ENCODE data around the gene CLDN34. TPM values are rescaled to one million over a fixed set of nuclear protein-coding genes. Genes with fewer than 3 reads are reported as not detected.

The CLDN34 gene
- total and polyA plus RNA-seq, 2 experiments from 2014 or later, result not detected

DNA sequence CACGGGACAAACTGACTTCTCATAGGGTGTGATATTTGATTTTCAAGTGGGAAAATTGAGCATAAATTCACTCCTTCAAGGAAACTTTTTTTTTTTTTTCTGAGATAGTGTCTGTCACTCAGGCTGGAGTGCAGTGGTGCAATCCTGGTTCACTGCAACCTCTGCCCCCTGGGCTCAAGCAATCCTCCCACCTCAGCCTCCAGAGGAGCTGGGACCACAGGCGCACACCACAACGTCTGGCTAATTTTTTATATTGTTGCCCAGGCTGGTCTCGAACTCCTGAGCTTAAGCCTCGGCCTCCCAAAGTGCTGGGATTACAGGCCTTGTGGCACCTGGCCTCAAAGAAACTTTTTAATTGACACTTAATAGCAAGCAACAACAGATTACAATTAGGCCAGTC lies 13.8 kb downstream of the CLDN34 start:
- Histone ChIP-seq H3K27ac (ENCODE audit: low read depth) (no peak overlapping the region), H3K27me3 (ENCODE audit: insufficient read depth) (no peaks in the 10 kb centered on the region), H3K9me2 (ENCODE audit: insufficient read depth) (no peaks in the 10 kb centered on the region), H4K20me1 (replicated peaks; ENCODE audit: insufficient read depth) (no peaks in the 10 kb centered on the region), H3K36me3 (ENCODE audit: insufficient read depth) (no peaks in the 10 kb centered on the region), H2AFZ (no peak overlapping the region), H3K79me2 (replicated peaks; ENCODE audit: insufficient read depth) (no peaks in the 10 kb centered on the region), H3K4me3 (no peak overlapping the region), H3K4me1 (ENCODE audit: insufficient read depth) (peaks cover 8% of the 10 kb centered on the region), H3F3A (replicated peaks; ENCODE audit: low read depth) (no peaks in the 10 kb centered on the region), H3K4me2 (no peak overlapping the region)
- TF ChIP-seq EZH2 (IDR thresholded peaks at IDR 0.05; ENCODE audit: low read depth, unreplicated experiment), result no peak
- Mint-ChIP-seq H3K27me3 (ENCODE audit: insufficient read depth, low read depth, poor library complexity) (no peaks in the 10 kb centered on the region), H3K27ac (no peak overlapping the region), H3K36me3 (ENCODE audit: low read depth) (no peaks in the 10 kb centered on the region; the same call in 1 of the 3 replicates), H3K9me3 (peaks cover 7% of the 10 kb centered on the region; the same call in 2 of the 3 replicates), H3K4me1 (peaks cover 19% of the 10 kb centered on the region; the same call in 2 of the 3 replicates), H3K4me3 (no peak overlapping the region)
- ATAC-seq (no peak), DNase-seq (ENCODE audit: low spot score) (no peak)

DNA sequence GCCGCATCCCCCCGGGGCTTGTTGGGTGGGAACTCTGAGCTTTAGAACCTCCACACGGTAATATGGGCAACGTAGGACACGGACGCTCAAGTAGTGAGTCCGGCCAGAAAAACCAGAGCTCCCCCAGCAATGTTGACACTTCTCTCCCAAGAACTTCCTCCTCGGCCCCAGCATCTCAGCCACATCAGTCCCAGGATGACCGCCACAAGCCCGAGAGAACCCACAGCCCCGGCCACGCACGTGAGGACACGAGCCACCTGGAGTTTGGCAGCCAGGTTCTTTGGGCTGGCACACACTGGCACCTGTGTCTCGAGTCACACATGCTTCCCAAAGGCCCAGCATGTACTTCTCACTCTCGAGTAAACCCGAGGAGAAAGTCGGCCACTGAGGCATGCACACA lies 16.3 kb downstream of the CLDN34 start:
- no peak overlapping the region for H3K27ac Mint-ChIP-seq
- no peaks in the 10 kb centered on the region for H3K27me3 Mint-ChIP-seq (ENCODE audit: insufficient read depth, low read depth, poor library complexity)
- no peak overlapping the region for H3K4me2 ChIP-seq
- TF ChIP-seq, protein P1, sequence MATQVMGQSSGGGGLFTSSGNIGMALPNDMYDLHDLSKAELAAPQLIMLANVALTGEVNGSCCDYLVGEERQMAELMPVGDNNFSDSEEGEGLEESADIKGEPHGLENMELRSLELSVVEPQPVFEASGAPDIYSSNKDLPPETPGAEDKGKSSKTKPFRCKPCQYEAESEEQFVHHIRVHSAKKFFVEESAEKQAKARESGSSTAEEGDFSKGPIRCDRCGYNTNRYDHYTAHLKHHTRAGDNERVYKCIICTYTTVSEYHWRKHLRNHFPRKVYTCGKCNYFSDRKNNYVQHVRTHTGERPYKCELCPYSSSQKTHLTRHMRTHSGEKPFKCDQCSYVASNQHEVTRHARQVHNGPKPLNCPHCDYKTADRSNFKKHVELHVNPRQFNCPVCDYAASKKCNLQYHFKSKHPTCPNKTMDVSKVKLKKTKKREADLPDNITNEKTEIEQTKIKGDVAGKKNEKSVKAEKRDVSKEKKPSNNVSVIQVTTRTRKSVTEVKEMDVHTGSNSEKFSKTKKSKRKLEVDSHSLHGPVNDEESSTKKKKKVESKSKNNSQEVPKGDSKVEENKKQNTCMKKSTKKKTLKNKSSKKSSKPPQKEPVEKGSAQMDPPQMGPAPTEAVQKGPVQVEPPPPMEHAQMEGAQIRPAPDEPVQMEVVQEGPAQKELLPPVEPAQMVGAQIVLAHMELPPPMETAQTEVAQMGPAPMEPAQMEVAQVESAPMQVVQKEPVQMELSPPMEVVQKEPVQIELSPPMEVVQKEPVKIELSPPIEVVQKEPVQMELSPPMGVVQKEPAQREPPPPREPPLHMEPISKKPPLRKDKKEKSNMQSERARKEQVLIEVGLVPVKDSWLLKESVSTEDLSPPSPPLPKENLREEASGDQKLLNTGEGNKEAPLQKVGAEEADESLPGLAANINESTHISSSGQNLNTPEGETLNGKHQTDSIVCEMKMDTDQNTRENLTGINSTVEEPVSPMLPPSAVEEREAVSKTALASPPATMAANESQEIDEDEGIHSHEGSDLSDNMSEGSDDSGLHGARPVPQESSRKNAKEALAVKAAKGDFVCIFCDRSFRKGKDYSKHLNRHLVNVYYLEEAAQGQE (IDR thresholded peaks at IDR 0.05; ENCODE audit: unreplicated experiment), result no peak
- no peak overlapping the region for H3K4me3 Mint-ChIP-seq
- no peaks in the 10 kb centered on the region for H3K27me3 ChIP-seq (ENCODE audit: insufficient read depth)
- H3K36me3 Mint-ChIP-seq (ENCODE audit: low read depth), result no peaks in the 10 kb centered on the region; the same call in 1 of the 3 replicates
- peaks cover 8% of the 10 kb centered on the region for H3K4me1 ChIP-seq (ENCODE audit: insufficient read depth)
- H3K79me2 ChIP-seq (replicated peaks; ENCODE audit: insufficient read depth), result no peaks in the 10 kb centered on the region
- H4K20me1 ChIP-seq (replicated peaks; ENCODE audit: insufficient read depth), result no peaks in the 10 kb centered on the region
- peaks cover 16% of the 10 kb centered on the region; the same call in 2 of the 3 replicates for H3K4me1 Mint-ChIP-seq
- no peak overlapping the region for H2AFZ ChIP-seq
- H3K4me3 ChIP-seq, result no peak overlapping the region
- no peak for DNase-seq (ENCODE audit: low spot score)
- no peak for ATAC-seq
- H3K27ac ChIP-seq (ENCODE audit: low read depth), result no peak overlapping the region
- no peaks in the 10 kb centered on the region for H3K36me3 ChIP-seq (ENCODE audit: insufficient read depth)
- H3F3A ChIP-seq (replicated peaks; ENCODE audit: low read depth), result no peaks in the 10 kb centered on the region
- peaks cover 7% of the 10 kb centered on the region; the same call in 2 of the 3 replicates for H3K9me3 Mint-ChIP-seq
- no peaks in the 10 kb centered on the region for H3K9me2 ChIP-seq (ENCODE audit: insufficient read depth)

DNA sequence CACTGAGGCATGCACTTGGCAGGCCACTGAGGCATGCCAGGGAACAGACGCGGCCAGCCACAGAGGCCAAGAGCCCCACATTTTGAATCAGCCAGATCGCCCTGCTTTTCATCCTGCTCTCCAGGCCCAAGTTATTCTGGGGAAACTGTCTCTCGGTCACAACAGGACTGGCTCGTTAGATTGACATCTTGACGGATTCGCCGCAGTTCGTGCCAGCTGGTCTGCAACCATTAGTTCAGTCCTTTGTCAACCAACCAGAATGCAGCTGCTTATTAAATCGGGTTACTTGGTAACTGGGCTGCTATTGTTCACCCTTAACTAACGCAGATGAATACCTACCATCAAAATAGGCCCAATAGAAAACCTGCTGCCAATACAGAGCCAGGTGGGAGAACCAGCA lies 16.7 kb downstream of the CLDN34 start:
- H3K4me3 Mint-ChIP-seq, result no peak overlapping the region
- Histone ChIP-seq H3K27ac (ENCODE audit: low read depth) (no peak overlapping the region), H3K4me3 (no peak overlapping the region), H3K36me3 (ENCODE audit: insufficient read depth) (no peaks in the 10 kb centered on the region), H3K4me1 (ENCODE audit: insufficient read depth) (peaks cover 8% of the 10 kb centered on the region), H3K4me2 (no peak overlapping the region), H3F3A (replicated peaks; ENCODE audit: low read depth) (no peaks in the 10 kb centered on the region), H3K79me2 (replicated peaks; ENCODE audit: insufficient read depth) (no peaks in the 10 kb centered on the region), H3K27me3 (ENCODE audit: insufficient read depth) (no peaks in the 10 kb centered on the region), H2AFZ (no peak overlapping the region), H3K9me2 (ENCODE audit: insufficient read depth) (no peaks in the 10 kb centered on the region), H4K20me1 (replicated peaks; ENCODE audit: insufficient read depth) (no peaks in the 10 kb centered on the region)
- ATAC-seq (no peak), DNase-seq (ENCODE audit: low spot score) (no peak)
- peaks cover 11% of the 10 kb centered on the region; the same call in 2 of the 3 replicates for H3K4me1 Mint-ChIP-seq
- no peaks in the 10 kb centered on the region for H3K27me3 Mint-ChIP-seq (ENCODE audit: insufficient read depth, low read depth, poor library complexity)
- H3K36me3 Mint-ChIP-seq (ENCODE audit: low read depth), result no peaks in the 10 kb centered on the region; the same call in 1 of the 3 replicates
- peaks cover 7% of the 10 kb centered on the region; the same call in 2 of the 3 replicates for H3K9me3 Mint-ChIP-seq
- H3K27ac Mint-ChIP-seq, result no peak overlapping the region
- TF ChIP-seq ZNF114 (CRISPR knock-in tag; IDR thresholded peaks at IDR 0.05), result no peak
- TF ChIP-seq, protein P2, sequence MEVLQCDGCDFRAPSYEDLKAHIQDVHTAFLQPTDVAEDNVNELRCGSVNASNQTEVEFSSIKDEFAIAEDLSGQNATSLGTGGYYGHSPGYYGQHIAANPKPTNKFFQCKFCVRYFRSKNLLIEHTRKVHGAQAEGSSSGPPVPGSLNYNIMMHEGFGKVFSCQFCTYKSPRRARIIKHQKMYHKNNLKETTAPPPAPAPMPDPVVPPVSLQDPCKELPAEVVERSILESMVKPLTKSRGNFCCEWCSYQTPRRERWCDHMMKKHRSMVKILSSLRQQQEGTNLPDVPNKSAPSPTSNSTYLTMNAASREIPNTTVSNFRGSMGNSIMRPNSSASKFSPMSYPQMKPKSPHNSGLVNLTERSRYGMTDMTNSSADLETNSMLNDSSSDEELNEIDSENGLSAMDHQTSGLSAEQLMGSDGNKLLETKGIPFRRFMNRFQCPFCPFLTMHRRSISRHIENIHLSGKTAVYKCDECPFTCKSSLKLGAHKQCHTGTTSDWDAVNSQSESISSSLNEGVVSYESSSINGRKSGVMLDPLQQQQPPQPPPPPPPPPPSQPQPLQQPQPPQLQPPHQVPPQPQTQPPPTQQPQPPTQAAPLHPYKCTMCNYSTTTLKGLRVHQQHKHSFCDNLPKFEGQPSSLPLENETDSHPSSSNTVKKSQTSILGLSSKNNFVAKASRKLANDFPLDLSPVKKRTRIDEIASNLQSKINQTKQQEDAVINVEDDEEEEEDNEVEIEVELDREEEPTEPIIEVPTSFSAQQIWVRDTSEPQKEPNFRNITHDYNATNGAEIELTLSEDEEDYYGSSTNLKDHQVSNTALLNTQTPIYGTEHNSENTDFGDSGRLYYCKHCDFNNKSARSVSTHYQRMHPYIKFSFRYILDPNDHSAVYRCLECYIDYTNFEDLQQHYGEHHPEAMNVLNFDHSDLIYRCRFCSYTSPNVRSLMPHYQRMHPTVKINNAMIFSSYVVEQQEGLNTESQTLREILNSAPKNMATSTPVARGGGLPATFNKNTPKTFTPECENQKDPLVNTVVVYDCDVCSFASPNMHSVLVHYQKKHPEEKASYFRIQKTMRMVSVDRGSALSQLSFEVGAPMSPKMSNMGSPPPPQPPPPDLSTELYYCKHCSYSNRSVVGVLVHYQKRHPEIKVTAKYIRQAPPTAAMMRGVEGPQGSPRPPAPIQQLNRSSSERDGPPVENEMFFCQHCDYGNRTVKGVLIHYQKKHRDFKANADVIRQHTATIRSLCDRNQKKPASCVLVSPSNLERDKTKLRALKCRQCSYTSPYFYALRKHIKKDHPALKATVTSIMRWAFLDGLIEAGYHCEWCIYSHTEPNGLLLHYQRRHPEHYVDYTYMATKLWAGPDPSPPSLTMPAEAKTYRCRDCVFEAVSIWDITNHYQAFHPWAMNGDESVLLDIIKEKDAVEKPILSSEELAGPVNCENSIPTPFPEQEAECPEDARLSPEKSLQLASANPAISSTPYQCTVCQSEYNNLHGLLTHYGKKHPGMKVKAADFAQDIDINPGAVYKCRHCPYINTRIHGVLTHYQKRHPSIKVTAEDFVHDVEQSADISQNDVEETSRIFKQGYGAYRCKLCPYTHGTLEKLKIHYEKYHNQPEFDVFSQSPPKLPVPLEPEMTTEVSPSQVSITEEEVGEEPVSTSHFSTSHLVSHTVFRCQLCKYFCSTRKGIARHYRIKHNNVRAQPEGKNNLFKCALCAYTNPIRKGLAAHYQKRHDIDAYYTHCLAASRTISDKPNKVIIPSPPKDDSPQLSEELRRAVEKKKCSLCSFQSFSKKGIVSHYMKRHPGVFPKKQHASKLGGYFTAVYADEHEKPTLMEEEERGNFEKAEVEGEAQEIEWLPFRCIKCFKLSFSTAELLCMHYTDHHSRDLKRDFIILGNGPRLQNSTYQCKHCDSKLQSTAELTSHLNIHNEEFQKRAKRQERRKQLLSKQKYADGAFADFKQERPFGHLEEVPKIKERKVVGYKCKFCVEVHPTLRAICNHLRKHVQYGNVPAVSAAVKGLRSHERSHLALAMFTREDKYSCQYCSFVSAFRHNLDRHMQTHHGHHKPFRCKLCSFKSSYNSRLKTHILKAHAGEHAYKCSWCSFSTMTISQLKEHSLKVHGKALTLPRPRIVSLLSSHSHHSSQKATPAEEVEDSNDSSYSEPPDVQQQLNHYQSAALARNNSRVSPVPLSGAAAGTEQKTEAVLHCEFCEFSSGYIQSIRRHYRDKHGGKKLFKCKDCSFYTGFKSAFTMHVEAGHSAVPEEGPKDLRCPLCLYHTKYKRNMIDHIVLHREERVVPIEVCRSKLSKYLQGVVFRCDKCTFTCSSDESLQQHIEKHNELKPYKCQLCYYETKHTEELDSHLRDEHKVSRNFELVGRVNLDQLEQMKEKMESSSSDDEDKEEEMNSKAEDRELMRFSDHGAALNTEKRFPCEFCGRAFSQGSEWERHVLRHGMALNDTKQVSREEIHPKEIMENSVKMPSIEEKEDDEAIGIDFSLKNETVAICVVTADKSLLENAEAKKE (CRISPR knock-in tag; IDR thresholded peaks at IDR 0.05), result no peak
- no peak for TF ChIP-seq NANOG (IDR thresholded peaks at IDR 0.05; ENCODE audit: borderline replicate concordance)
- TF ChIP-seq, protein P3, sequence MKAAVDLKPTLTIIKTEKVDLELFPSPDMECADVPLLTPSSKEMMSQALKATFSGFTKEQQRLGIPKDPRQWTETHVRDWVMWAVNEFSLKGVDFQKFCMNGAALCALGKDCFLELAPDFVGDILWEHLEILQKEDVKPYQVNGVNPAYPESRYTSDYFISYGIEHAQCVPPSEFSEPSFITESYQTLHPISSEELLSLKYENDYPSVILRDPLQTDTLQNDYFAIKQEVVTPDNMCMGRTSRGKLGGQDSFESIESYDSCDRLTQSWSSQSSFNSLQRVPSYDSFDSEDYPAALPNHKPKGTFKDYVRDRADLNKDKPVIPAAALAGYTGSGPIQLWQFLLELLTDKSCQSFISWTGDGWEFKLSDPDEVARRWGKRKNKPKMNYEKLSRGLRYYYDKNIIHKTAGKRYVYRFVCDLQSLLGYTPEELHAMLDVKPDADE (IDR thresholded peaks at IDR 0.05), result no peak
